Right atrium auricular region (tissue), 2 donors: ENCODE measurements around the gene PTH2. TPM values are rescaled to one million over a fixed set of nuclear protein-coding genes. Genes with fewer than 3 reads are reported as not detected.
"Not testable (repeated sequence)": the region's sequence is repeated elsewhere in the genome, so short reads cannot be mapped to it uniquely, and the experiment has no call there.

Source experiments
- DNase-seq: peaks from one replicate; pipeline ENCODE4 v3.0.0-alpha.2; 2019; ENCODE audit warnings: low spot score
- H3K27ac ChIP-seq, 2 donors: fragments of 200-600 bp; sonication (generic); 1 replicate in 1 of 2; 2 replicates in 1 of 2; pipeline ENCODE4 v1.5.1; 2016 to 2019
- H3K27me3 ChIP-seq, 2 donors: fragments of 200-600 bp; sonication (generic); one replicate each; pipeline versions ENCODE4 v1.5.1 to v1.6.0; 2017 to 2019
- H3K36me3 ChIP-seq: fragments of 200-600 bp; sonication (generic); one replicate; pipeline ENCODE4 v1.5.1; 2016
- H3K4me1 ChIP-seq, 2 donors: fragments of 200-600 bp; sonication (generic); one replicate each; pipeline versions ENCODE4 v1.5.1 to v1.6.0; 2017 to 2019
- H3K4me3 ChIP-seq, 2 donors: fragments of 200-600 bp; sonication (generic); 1 replicate in 1 of 2; 2 replicates in 1 of 2; pipeline ENCODE4 v1.5.1; 2017 to 2019; ENCODE audit warnings: mild to moderate bottlenecking in 1 of 2, moderate library complexity in 1 of 2
- H3K9me3 ChIP-seq, 2 donors: fragments of 200-600 bp; sonication (generic); one replicate each; pipeline ENCODE4 v1.5.1; 2019
- total RNA-seq, 2 donors: library from RNA; depleted of rRNA; stranded (reverse); fragments of >200 nt; gene quantifications; one replicate each; pipeline ENCODE4 v1.1.0, GENCODE V29; 2016
- TF ChIP-seq, protein P1 (sequence below), 2 donors: fragments of 200-600 bp; sonication (generic); IDR thresholded peaks; one replicate each; pipeline ENCODE4 v1.5.1; 2019; ENCODE audit warnings: antibody characterized with exemption in 2 of 2

The PTH2 gene
- total RNA-seq, 2 donors from 2014 or later = not detected

DNA sequence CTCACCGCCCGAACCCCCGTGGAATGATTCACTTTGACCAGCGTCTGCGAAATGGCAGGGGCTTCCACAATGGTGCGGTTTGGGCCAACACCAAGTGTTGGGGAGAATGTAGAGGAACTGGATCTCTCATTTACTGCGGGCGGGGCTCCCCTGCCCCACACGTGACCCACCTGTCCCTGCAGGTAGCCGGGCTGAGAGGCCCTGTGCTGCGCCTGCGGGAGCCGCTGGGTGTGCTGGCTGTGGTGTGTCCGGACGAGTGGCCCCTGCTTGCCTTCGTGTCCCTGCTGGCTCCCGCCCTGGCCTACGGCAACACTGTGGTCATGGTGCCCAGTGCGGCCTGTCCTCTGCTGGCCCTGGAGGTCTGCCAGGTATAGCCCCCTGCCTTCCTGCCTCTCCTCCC lies 45.0 kb upstream of the PTH2 start:
- Histone ChIP-seq H3K27me3 (no peaks in the 10 kb centered on the region), H3K4me1 (peaks cover 0 to 27% of the 10 kb centered on the region in 2 donors), H3K9me3 (no peaks in the 10 kb centered on the region), H3K36me3 (peaks cover 6% of the 10 kb centered on the region), H3K27ac (peak overlapping the region; percentile 66 to 75), H3K4me3 (no peak overlapping the region)
- TF ChIP-seq, protein P1, sequence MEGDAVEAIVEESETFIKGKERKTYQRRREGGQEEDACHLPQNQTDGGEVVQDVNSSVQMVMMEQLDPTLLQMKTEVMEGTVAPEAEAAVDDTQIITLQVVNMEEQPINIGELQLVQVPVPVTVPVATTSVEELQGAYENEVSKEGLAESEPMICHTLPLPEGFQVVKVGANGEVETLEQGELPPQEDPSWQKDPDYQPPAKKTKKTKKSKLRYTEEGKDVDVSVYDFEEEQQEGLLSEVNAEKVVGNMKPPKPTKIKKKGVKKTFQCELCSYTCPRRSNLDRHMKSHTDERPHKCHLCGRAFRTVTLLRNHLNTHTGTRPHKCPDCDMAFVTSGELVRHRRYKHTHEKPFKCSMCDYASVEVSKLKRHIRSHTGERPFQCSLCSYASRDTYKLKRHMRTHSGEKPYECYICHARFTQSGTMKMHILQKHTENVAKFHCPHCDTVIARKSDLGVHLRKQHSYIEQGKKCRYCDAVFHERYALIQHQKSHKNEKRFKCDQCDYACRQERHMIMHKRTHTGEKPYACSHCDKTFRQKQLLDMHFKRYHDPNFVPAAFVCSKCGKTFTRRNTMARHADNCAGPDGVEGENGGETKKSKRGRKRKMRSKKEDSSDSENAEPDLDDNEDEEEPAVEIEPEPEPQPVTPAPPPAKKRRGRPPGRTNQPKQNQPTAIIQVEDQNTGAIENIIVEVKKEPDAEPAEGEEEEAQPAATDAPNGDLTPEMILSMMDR (IDR thresholded peaks at IDR 0.05) = no peak
- DNase-seq = no peak

- DNase-seq = no peak
- Histone ChIP-seq H3K9me3 (no peaks in the 10 kb centered on the region), H3K36me3 (peaks cover 6% of the 10 kb centered on the region), H3K4me1 (peaks cover 0 to 20% of the 10 kb centered on the region in 2 donors), H3K27ac (no peak overlapping the region), H3K4me3 (no peak overlapping the region), H3K27me3 (no peaks in the 10 kb centered on the region)
- TF ChIP-seq, protein P1 (IDR thresholded peaks at IDR 0.05) = no peak
Measured at GRCh38 chr19:49465371-49465770, 42.1 kb upstream of the PTH2 start.

- Histone ChIP-seq H3K27me3 (no peaks in the 10 kb centered on the region), H3K4me3 (no peak overlapping the region), H3K4me1 (peaks cover 0 to 11% of the 10 kb centered on the region in 2 donors), H3K9me3 (no peaks in the 10 kb centered on the region), H3K27ac (no peak overlapping the region), H3K36me3 (peaks cover 9% of the 10 kb centered on the region)
- DNase-seq = no peak
- TF ChIP-seq, protein P1 (IDR thresholded peaks at IDR 0.05) = no peak
Measured at GRCh38 chr19:49463960-49464740, 40.9 kb upstream of the PTH2 start.

GRCh38 chr19:49462492-49462891 lies 39.3 kb upstream of the PTH2 start:
- peaks cover 9% of the 10 kb centered on the region for H3K36me3 ChIP-seq
- no peaks in the 10 kb centered on the region for H3K9me3 ChIP-seq
- no peak overlapping the region for H3K4me3 ChIP-seq
- no peaks in the 10 kb centered on the region for H3K27me3 ChIP-seq
- TF ChIP-seq, protein P1 (IDR thresholded peaks at IDR 0.05) = no peak
- no peak overlapping the region for H3K27ac ChIP-seq
- DNase-seq = no peak
- H3K4me1 ChIP-seq = peaks cover 0 to 4% of the 10 kb centered on the region in 2 donors

GRCh38 chr19:49461656-49462055 lies 38.4 kb upstream of the PTH2 start:
- H3K9me3 ChIP-seq = no peaks in the 10 kb centered on the region
- H3K36me3 ChIP-seq = peaks cover 9% of the 10 kb centered on the region
- peaks cover 0 to 4% of the 10 kb centered on the region in 2 donors for H3K4me1 ChIP-seq
- no peak overlapping the region for H3K27ac ChIP-seq
- no peak overlapping the region for H3K4me3 ChIP-seq
- TF ChIP-seq, protein P1 (IDR thresholded peaks at IDR 0.05) = no peak
- DNase-seq = no peak
- no peaks in the 10 kb centered on the region for H3K27me3 ChIP-seq

GRCh38 chr19:49461130-49461529 lies 37.9 kb upstream of the PTH2 start:
- not testable (repeated sequence) for H3K27ac ChIP-seq, DNase-seq, H3K4me3 ChIP-seq, H3K4me1 ChIP-seq, H3K27me3 ChIP-seq, H3K36me3 ChIP-seq, H3K9me3 ChIP-seq
